RPMI8226 (cell line): Measurements from ENCODE around the gene FAM32A.

Experiments used
- DNase-seq: peaks from one replicate; pipeline ENCODE4 v3.0.0-alpha.2; 2015

Gene FAM32A

GRCh38 chr19:16185123-16185767 is at the start of gene FAM32A:
TSS of gene FAM32A (plus strand) at chr19:16185410. CDS start at chr19:16185443, 33 bp downstream.
- peak; percentile 99 for DNase-seq

DNA sequence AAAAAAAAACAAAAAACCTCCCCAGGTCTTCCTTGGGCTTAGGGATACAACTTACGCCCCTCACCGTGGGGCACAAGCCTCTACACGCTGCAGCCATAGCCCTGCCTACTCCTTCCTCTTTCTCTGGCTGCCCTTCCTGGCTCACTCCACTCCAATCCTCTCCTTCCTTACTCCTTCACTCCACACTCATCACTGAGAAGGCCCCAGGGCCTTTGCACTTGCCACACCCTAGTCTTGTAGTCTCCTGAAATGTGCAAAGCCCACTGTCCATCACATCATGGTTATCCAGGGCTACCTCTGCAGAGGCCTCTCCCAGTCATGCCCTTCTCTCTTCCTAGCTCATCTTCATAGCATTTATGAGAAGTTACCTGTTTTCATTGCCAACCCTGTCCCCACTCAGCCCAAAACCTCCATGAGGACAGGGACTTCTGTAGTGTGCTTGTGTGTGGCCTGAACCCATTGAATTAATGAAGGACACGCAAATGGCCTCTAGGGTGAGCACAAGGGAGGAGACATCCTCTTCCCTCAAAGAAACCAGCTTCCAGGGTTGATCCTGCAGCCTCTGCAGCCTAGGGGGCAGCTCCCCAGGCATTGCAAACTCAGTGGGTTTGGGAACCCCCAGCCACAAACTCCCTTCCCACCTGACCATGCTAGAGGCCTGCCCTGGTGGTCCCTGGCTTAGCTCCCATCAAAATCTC is 49.6 kb upstream of the FAM32A start:
- DNase-seq = no peak

- no peak for DNase-seq
These were observed 48.8 kb upstream of the FAM32A start for GRCh38 chr19:16136185-16136999.

DNA sequence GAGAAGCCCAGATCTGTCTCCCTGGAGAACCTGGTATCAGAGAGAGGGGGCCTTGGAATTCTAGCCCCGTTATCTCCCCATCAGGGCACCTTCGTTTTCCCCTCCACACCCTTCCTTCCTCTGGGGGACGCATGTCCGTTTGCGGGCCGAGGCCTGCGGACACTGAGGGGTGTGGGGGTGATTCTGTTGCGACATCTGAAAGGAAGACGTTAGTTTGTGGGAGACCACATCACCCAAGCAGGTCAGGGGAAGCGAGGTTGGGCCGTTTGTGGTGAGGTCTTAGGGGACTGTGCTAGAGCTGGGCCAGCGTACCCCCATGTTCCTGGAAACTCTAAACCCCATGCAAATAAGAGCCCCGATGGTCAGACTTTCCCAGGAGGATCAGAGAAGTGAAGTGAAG is 45.5 kb upstream of the FAM32A start:
- no peak for DNase-seq

DNA sequence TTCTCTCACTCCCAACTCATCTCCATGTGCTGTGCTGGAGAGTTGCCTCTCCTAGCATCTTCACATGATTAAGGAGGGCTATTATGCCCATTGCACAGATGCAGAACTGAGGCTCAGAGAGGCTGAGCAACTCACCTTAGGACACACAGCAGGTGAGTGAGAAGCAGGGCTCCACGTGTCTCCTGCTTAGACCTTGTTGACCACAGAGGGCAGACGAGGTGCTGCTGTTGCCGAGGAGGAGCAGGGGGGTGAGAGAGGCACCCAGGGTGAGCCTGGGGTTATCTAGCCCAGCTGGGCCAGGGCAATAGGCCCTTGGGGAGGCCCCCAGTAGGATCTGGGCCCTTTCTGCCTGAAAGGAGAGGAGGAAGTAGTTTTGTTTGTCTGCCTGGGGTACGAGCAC is 44.2 kb upstream of the FAM32A start:
- peak; percentile 95 for DNase-seq

GRCh38 chr19:16142032-16142580 is 43.1 kb upstream of the FAM32A start:
- DNase-seq = no peak

DNA sequence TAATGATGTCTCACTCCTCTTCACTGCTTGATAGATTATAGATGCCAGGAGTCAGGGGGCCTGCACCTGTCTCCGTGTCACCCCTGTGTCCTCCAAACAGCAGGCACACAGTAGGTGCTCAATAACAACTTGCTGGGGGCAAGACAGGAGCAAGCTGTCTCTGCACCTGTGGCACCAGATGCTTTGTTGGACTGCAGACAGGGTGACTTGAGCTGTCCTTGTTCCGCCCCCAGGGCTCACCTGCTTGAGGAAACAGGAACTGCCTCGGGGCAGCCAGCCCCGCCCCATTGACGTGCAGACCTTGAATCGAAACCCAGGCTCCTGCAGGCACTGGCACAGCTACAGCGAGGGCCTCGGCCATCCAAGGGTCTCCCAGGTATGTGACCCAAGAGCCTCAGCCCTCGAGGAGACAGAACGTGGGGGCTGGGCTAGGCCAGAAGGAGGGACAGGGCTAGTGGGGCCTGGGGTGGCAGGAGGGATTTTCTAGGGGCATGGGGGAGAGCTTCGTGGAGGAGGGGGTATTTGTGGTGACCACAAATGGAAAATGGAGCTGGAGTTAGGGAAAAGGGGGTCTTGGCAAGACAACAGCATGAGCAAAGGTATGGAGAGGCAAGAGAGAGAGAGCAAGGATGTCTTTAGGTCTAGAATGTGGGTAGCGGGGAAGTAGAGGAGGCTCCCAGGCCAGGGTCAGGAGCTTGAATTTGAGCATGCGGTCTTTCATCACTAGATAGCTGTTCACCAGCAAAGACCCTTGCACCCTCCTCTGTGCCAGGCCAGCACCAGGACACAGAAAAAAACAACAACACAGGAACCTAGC is 41.6 kb upstream of the FAM32A start, which contains the start of gene HSH2D:
TSS of gene HSH2D (plus strand) at position 287 of the 817 bp plus-strand sequence. CDS start 5,066 bp downstream, outside the sequence.
- DNase-seq = peak; percentile 99

DNA sequence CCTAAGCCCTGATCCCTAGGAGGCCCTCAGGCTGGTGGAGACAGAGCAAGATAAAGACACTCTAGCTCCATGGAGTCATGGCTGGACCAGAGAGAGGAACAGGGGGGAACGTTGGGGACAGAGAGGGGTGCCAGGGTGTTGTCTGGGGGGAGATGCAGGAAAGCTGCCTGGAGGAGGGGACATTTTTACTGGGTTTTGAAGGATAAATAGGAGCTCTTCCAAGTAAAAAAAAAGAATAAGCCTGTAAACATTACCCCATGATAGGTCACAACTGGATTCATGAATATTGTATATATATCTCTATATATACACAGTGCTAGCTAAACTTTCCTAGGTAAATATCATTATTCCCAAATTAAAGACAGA is 41.0 kb upstream of the FAM32A start:
- no peak for DNase-seq

DNA sequence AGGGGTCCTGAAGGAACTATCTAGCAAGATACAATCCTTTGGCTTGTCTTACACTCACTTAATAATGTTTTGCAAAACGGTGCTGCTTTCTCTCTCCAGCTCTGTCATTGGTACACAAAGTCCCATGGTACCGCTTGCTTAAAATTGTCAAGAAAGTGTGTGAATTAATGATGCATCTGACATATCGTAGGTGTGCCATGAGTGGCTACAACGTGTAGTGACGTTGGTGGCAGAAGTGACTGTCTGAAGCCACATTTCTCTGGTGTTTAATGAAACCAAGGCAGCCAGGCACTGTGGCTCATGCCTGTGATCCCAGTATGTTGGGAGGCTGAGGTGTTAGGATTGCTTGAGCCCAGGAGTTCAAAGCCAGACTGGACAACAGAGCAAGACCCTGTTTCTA is 39.1 kb upstream of the FAM32A start:
- no peak for DNase-seq

- DNase-seq = no peak
These were observed 36.6 kb upstream of the FAM32A start for GRCh38 chr19:16148443-16149229.

- DNase-seq = peak; percentile 59
These were observed 31.5 kb upstream of the FAM32A start for GRCh38 chr19:16153582-16154336.

DNA sequence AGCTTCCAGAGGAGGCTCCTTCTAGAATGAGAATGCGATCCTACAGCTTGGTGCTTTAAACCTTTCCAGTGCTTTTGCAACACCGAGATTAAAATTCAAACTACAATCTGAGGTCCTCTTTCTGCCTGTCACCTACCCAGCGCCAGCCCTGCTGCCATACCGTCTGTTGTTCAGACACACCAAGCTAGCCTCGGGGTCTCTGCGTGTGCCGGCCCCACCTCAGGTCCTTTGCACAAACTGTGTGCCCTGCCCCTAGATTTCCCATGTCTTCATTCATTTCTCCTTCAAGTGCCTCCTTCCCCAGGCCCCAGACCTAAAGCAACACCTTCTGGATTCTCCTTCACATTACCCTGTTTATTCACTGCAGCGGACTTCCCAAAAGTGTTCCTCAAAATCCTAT is 30.7 kb upstream of the FAM32A start:
- no peak for DNase-seq

- DNase-seq = no peak
These were observed 30.1 kb upstream of the FAM32A start for GRCh38 chr19:16155128-16155527.

DNA sequence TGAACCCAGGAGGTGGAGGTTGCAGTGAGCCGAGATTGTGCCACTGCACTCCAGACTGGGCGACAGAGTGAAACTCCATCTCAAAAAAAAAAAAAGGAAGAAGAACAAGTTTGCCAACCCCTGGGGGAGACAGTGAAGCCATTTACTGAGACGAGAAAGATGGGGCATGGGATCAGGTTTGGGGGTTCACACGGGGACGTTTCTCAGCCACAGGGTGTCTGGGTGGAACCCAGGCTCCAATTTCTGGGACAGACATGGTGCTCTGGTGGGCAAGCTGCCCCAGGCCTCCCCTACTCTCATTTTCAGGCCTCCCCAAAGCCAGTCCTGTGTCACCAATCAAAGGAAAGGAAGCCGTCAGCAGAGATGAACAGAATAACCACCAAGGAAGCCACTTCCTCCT is 28.3 kb upstream of the FAM32A start:
- no peak for DNase-seq

DNA sequence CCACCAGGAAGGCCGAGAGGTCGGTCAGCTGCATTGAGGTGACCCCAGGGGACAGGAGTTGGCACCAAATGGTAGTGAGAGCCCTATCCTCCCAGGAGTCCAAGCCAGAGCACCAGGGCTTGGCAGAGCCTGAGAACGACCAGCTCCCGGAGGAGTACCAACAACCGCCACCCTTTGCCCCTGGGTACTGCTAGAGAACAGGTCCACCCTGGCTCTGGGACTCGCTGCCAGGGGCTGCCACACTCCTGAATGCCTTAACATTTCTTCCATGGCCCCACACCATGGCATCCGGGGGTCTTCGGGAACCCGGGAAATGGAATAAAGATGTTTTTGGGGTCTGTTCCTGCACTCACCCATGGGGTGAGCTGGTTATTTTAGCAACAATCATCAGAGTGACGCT is 27.6 kb upstream of the FAM32A start:
- no peak for DNase-seq

DNA sequence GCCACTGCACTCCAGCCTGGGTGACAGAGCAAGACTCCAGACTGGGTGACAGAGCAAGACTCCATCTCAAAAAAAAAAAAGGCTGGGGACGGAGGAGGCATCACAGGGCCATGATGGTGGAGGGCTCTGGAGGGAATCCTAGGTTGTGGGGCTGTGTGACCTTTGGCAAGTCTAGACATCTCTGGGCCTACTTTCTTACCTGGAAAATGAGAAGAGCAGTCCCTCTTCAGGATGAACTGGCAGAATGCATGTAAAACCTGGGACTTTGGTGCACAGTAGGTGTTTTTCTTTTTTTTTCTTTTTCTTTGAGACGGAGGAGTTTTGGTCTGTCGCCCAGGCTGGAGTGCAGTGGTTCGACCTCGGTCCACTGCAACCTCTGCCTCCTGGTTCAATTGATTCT is 25.6 kb upstream of the FAM32A start:
- no peak for DNase-seq

DNA sequence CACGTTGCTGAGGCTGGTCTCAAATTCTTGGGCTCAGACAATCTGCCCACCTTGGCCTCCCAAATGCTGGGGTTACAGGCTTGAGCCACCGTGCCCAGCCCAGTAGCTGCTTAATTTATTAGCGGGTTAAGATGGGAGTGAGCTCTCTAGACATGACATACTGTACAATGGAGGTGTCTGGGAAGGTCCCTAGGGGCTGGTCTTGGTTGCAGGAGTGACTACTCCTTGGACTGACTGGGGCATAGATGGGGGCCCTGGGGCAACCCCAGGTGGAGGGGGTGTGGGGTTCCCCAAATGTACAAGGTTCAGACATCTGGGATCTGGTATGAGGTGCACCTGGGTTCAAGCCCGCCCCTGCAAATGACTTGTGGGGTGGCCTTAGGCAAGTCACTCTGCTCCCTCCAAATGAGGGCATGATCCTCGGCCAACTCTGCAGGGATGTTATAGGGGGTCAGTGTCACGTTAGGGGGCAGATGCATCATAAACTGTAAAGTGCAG is 24.7 kb upstream of the FAM32A start:
- no peak for DNase-seq

DNA sequence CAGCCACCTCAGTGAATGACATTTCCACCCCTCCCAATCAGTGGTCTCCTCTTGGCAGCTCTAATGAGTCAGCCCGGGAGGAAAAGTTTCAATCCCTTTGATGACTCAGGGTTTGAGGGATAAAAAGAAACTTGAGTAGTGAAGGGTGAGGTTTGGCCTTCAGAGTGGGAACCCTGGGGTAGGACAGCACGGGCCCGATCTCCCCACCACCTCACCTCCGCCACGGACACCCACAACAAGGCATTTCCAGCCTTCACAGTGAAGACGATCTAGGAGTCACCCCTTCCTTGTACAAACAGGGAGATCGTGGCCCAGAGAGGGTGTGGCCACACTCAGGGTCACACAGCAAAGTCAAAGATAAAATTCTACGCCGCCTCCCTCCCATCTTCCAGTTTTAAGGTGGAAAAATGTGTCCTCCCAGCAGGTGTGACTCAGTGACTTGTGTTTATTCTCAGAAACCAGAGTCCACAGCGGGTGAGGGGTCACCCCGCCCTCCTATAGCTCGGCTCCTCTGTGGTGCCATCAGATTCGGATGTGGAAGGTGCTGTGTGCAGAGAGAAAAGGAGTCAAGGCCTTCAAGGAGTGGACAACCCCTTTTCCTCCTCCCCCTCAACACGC is 24.2 kb upstream of the FAM32A start:
- DNase-seq = peak; percentile 37

DNA sequence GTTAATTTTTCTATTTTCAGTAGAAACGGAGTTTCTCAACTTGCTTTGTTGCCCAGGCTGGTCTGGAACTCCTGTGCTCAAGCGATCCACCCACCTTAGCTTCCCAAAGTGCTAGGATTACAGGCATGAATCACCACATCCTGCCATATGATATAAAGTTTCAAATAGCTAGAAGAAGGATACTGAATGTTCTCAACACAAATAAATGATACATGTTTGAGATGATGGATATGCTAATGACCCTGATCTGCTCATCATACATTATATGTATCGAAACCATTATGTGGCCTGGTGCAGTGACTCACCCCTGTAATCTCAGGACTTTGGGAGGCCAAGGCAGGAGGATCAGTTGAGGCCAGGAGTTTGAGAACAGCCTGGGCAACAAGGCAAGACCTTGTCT is 23.4 kb upstream of the FAM32A start:
- no peak for DNase-seq

DNA sequence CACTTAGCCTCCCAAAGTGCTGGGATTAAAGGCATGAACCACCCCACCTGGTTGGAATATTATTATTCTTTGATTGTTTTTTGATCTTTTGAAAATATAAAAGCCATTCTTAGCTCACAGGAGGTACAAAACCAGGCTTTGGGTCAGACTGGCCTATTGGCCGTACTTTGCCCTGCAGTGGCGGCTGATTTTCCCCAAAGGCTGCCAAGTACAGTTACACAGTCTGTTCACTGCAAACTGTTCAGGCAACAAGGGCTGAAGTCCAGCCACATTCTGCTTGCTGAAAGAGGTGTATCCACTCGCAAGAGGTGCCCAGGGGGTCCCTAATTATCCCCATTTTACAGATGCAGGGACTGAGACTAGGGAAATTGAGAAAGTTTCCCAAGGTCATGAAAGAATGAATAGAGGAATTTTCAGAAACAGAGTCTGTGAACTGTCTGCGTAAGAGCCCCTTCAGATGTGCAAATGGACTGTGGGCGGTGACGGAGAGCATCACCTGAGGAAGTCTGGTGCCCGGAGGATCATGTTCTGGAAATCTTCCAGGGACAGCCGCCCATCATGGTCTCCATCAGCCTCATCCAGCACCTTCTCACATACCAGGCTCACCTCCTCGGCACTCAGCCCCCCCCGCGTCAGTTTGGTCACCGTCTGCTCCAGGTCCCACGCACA is 20.9 kb upstream of the FAM32A start:
- DNase-seq = no peak
